NT2/D1 (cell line): ENCODE results near the gene ING2.
"Not testable (repeated sequence)": the region's sequence is repeated elsewhere in the genome, so short reads cannot be mapped to it uniquely, and the experiment has no call there.

Source experiments
- YY1 ChIP-seq: IDR thresholded peaks from 2 replicates; pipeline ENCODE4 v1.6.1; 2011; ENCODE audit not compliant: insufficient read length, insufficient read depth
- ZNF274 ChIP-seq: IDR thresholded peaks from 2 replicates; pipeline ENCODE4 v1.6.1; 2011; ENCODE audit warnings: mild to moderate bottlenecking, low read depth, low read length

- not testable (repeated sequence) for TF ChIP-seq ZNF274, YY1
These were observed 40.8 kb upstream of the ING2 start for GRCh38 chr4:183463903-183464619.
